H1 (cell line): ENCODE results near the gene TSEN34. TPM values are rescaled to one million over a fixed set of nuclear protein-coding genes. Genes with fewer than 3 reads are reported as not detected.
A peak's percentile ranks its signal among the peaks of the same experiment; 100 is the strongest.

Experiments used
- ATF2 ChIP-seq: IDR thresholded peaks from 2 replicates; pipeline ENCODE4 v1.6.1; 2012; ENCODE audit warnings: low read length, inconsistent platforms
- ATF3 ChIP-seq: IDR thresholded peaks from 2 replicates; pipeline ENCODE4 v1.6.1; 2011; ENCODE audit warnings: low read depth, mild to moderate bottlenecking, low read length; ENCODE audit not compliant: insufficient read depth
- CREB1 ChIP-seq: IDR thresholded peaks from 2 replicates; pipeline ENCODE4 v1.6.1; 2012; ENCODE audit warnings: inconsistent platforms
- GABPA ChIP-seq: IDR thresholded peaks from 2 replicates; pipeline ENCODE4 v1.6.1; 2011; ENCODE audit warnings: mild to moderate bottlenecking, low read length, moderate library complexity, borderline replicate concordance; ENCODE audit not compliant: insufficient read depth
- SIN3A ChIP-seq, 2 experiments: IDR thresholded peaks in 1 of 2; conservative IDR thresholded peaks in 1 of 2; 2 replicates each; pipeline ENCODE4 v1.6.1; 2011 to 2012; ENCODE audit warnings: low read length in 2 of 2, improper control_type of control experiment in 1 of 2, low read depth in 1 of 2, mild to moderate bottlenecking in 1 of 2
- USF2 ChIP-seq: IDR thresholded peaks from 2 replicates; pipeline ENCODE4 v1.6.1; 2011; ENCODE audit warnings: low read length, improper control_type of control experiment
- polyA plus RNA-seq, 7 experiments: library from polyadenylated mRNA; depleted of rRNA in 3 of 7; stranded (reverse) in 5 of 7; unstranded in 2 of 7; fragments of >200 nt in 5 of 7; fragments of 200-250 nt in 2 of 7; gene quantifications; 1 replicate in 5 of 7; 2 replicates in 1 of 7; 4 replicates in 1 of 7; pipeline versions ENCODE4 v1.2.1 to v1.2.3, GENCODE V29; 2011 to 2013; ENCODE audit warnings: missing spikeins in 2 of 7, mixed read lengths in 2 of 7
- total RNA-seq: library from RNA; stranded (reverse); fragmentation: NEBNext Ultra II Directional; extraction: Animal tissue kit (Norgen Biotek cat#: 25700); gene quantifications from 2 replicates; pipeline ENCODE4 v1.2.1, GENCODE V29; 2021
- TF ChIP-seq, protein P1 (sequence below): IDR thresholded peaks from 2 replicates; pipeline ENCODE4 v1.6.1; 2012; ENCODE audit warnings: inconsistent platforms
- TF ChIP-seq, protein P2 (sequence below), 3 experiments: IDR thresholded peaks; 1 replicate in 2 of 3; 2 replicates in 1 of 3; pipeline versions ENCODE4 v1.5.1 to v1.6.1; 2011; ENCODE audit warnings: low read length in 3 of 3, mild to moderate bottlenecking in 3 of 3, inconsistent platforms in 2 of 3, low read depth in 1 of 3, moderate library complexity in 1 of 3; ENCODE audit not compliant: insufficient read depth in 1 of 3; ENCODE audit errors: control extremely low read depth in 1 of 3

The TSEN34 gene
- total and polyA plus RNA-seq, 2 of the 8 experiments (the other 6 are each of a cell fraction or from before 2014, with no cell fraction given) = 22.5 to 52.3 TPM

DNA sequence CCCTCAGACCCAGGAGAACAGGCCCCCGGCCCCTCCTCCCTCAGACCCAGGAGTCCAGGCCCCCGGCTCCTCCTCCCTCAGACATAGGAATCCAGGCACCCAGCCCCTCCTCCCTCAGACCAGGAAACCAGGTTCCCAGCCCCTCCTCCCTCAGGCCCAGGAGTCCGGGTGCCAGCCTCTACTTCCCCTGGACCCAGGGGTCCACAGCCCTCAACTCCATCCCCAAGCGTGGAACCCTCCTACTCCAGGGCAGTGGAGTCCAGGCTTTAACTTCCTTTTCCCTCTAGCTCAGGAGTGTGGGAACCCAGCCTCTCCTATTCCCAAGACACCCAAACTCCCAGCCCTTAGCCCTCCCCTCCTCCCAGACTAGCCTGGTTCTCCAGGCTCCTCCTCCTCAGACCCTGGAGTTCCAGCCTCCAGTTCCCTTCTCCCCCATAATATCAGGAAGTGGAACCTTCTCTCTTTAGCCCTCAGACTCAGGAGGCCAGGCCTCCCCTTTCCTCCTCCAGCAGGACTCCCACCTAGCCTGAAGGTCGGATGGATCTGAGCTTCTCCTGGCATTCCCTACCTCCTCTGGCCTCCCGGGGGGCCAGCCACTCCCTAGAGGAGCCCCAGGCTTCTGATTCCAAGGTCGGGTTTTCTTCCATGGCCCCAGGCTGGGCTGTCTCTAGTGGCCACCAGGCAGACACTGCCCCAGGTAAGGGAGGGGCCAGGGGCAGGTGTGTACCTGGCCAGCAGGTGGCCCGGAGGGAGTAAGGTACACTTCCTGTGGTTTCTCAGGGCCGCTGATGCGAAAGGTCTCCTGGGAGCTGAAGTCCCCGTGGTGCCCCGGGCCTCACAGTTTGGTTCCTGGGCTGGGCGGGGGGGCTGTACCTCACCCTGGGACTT, 18.4 kb upstream of the TSEN34 start, which contains the start of gene TMC4 (continued):
- TF ChIP-seq SIN3A (conservative IDR thresholded peaks at IDR 0.05 in 1 of 2, IDR thresholded peaks at IDR 0.05 in 1 of 2; ENCODE audit: low read depth in 1 of 2, low read length in 2 of 2) (0 out of 4 replicates have a peak, but pooled peaks of 1 of the 2 experiments have one; percentile 29), ATF3 (no peak), GABPA (peak; percentile 6; the same call in 1 of the 2 replicates), ATF2 (no peak), USF2 (peak; percentile 30; the same call in 1 of the 2 replicates), CREB1 (0 out of 2 replicates have a peak, but pooled peaks have one; percentile 17)
- TF ChIP-seq, protein P1, sequence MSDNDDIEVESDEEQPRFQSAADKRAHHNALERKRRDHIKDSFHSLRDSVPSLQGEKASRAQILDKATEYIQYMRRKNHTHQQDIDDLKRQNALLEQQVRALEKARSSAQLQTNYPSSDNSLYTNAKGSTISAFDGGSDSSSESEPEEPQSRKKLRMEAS = 0 out of 2 replicates have a peak, but pooled peaks have one; percentile 27
- TF ChIP-seq, protein P2, sequence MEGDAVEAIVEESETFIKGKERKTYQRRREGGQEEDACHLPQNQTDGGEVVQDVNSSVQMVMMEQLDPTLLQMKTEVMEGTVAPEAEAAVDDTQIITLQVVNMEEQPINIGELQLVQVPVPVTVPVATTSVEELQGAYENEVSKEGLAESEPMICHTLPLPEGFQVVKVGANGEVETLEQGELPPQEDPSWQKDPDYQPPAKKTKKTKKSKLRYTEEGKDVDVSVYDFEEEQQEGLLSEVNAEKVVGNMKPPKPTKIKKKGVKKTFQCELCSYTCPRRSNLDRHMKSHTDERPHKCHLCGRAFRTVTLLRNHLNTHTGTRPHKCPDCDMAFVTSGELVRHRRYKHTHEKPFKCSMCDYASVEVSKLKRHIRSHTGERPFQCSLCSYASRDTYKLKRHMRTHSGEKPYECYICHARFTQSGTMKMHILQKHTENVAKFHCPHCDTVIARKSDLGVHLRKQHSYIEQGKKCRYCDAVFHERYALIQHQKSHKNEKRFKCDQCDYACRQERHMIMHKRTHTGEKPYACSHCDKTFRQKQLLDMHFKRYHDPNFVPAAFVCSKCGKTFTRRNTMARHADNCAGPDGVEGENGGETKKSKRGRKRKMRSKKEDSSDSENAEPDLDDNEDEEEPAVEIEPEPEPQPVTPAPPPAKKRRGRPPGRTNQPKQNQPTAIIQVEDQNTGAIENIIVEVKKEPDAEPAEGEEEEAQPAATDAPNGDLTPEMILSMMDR (IDR thresholded peaks at IDR 0.05; ENCODE audit: control extremely low read depth in 1 of 3, insufficient read depth in 1 of 3, low read depth in 1 of 3, low read length in 3 of 3) = peak; percentile 61 to 78 (median 65)
- TF ChIP-seq, all 59 proteins: peak for 9
